ENCODE results near the gene STK33.

The STK33 gene

GRCh38 chr11:8593935-8594909 lies at the start of gene STK33:
Gene STK33 (minus strand): TSS chr11:8594228. CDS start chr11:8474905, 119,323 bp downstream.
- DNase-seq, result peak; percentile 72

- DNase-seq, result no peak
These were observed 48.3 kb upstream of the STK33 start for GRCh38 chr11:8642196-8642841.

GRCh38 chr11:8641332-8641731 lies 47.3 kb upstream of the STK33 start:
- DNase-seq, result no peak

GRCh38 chr11:8640267-8640906 lies 46.4 kb upstream of the STK33 start:
- DNase-seq, result no peak

- no peak for DNase-seq
These were observed 45.6 kb upstream of the STK33 start for GRCh38 chr11:8639655-8640054.

GRCh38 chr11:8638300-8638699 lies 44.3 kb upstream of the STK33 start:
- DNase-seq, result no peak

- no peak for DNase-seq
These were observed 42.1 kb upstream of the STK33 start for GRCh38 chr11:8636127-8636526.

- DNase-seq, result no peak
These were observed 40.5 kb upstream of the STK33 start for GRCh38 chr11:8634498-8634897.

GRCh38 chr11:8631395-8632118 lies 37.5 kb upstream of the STK33 start:
- DNase-seq, result peak; percentile 13

- DNase-seq, result no peak
These were observed 30.7 kb upstream of the STK33 start for GRCh38 chr11:8624698-8625097.

- DNase-seq, result no peak
These were observed 27.1 kb upstream of the STK33 start for GRCh38 chr11:8621147-8621546.

GRCh38 chr11:8617063-8617462 lies 23.0 kb upstream of the STK33 start:
- DNase-seq, result no peak

GRCh38 chr11:8615291-8616032 lies 21.4 kb upstream of the STK33 start:
- DNase-seq, result no peak

GRCh38 chr11:8614497-8614896 lies 20.5 kb upstream of the STK33 start:
- DNase-seq, result no peak

GRCh38 chr11:8613036-8613435 lies 19.0 kb upstream of the STK33 start:
- DNase-seq, result no peak

GRCh38 chr11:8612522-8612921 lies 18.5 kb upstream of the STK33 start:
- no peak for DNase-seq

- no peak for DNase-seq
These were observed 16.6 kb upstream of the STK33 start for GRCh38 chr11:8610532-8611116.

- DNase-seq, result no peak
These were observed 14.6 kb upstream of the STK33 start for GRCh38 chr11:8608652-8609051.

- DNase-seq, result no peak
These were observed 12.0 kb upstream of the STK33 start for GRCh38 chr11:8605971-8606563.

- peak; percentile 74 for DNase-seq
These were observed 10.2 kb upstream of the STK33 start for GRCh38 chr11:8604078-8604723.

- DNase-seq, result no peak
These were observed 9.7 kb upstream of the STK33 start for GRCh38 chr11:8603696-8604077.
